ENCODE measurements around the gene ZYX. TPM values are rescaled to one million over a fixed set of nuclear protein-coding genes. Genes with fewer than 3 reads are reported as not detected.
"Not testable (repeated sequence)": the region's sequence is repeated elsewhere in the genome, so short reads cannot be mapped to it uniquely, and the experiment has no call there.

The ZYX gene
- total RNA-seq, 1 donor from 2014 or later: 344 TPM

GRCh38 chr7:143384661-143385631, 3.8 kb downstream of the ZYX start:
- no peak for DNase-seq (ENCODE audit: extremely low read depth, low read depth, low spot score)

GRCh38 chr7:143385891-143386781, 5.0 kb downstream of the ZYX start:
- no peak for DNase-seq (ENCODE audit: extremely low read depth, low read depth, low spot score)

GRCh38 chr7:143387156-143387975, 6.2 kb downstream of the ZYX start:
- no peak for DNase-seq (ENCODE audit: extremely low read depth, low read depth, low spot score)

GRCh38 chr7:143388051-143388450, 6.9 kb downstream of the ZYX start:
- DNase-seq (ENCODE audit: extremely low read depth, low read depth, low spot score): no peak

GRCh38 chr7:143388491-143389101, 7.5 kb downstream of the ZYX start:
- DNase-seq (ENCODE audit: extremely low read depth, low read depth, low spot score): no peak

- DNase-seq (ENCODE audit: extremely low read depth, low read depth, low spot score): no peak
Measured at GRCh38 chr7:143389316-143390103, 8.4 kb downstream of the ZYX start.

GRCh38 chr7:143390104-143390772, 9.1 kb downstream of the ZYX start:
- no peak for DNase-seq (ENCODE audit: extremely low read depth, low read depth, low spot score)

GRCh38 chr7:143390773-143391317, 9.7 kb downstream of the ZYX start:
- no peak for DNase-seq (ENCODE audit: extremely low read depth, low read depth, low spot score)

- DNase-seq (ENCODE audit: extremely low read depth, low read depth, low spot score): no peak
Measured at GRCh38 chr7:143391462-143392404, 10.6 kb downstream of the ZYX start.

GRCh38 chr7:143392427-143392826, 11.3 kb downstream of the ZYX start:
- DNase-seq (ENCODE audit: extremely low read depth, low read depth, low spot score): not testable (repeated sequence)

- DNase-seq (ENCODE audit: extremely low read depth, low read depth, low spot score): no peak
Measured at GRCh38 chr7:143392875-143393266, 11.7 kb downstream of the ZYX start.

- DNase-seq (ENCODE audit: extremely low read depth, low read depth, low spot score): no peak
Measured at GRCh38 chr7:143393267-143394041, 12.3 kb downstream of the ZYX start.

- no peak for DNase-seq (ENCODE audit: extremely low read depth, low read depth, low spot score)
Measured at GRCh38 chr7:143394068-143394467, 12.9 kb downstream of the ZYX start.

GRCh38 chr7:143394777-143395176, 13.6 kb downstream of the ZYX start:
- DNase-seq (ENCODE audit: extremely low read depth, low read depth, low spot score): no peak

GRCh38 chr7:143395187-143396149, 14.3 kb downstream of the ZYX start:
- DNase-seq (ENCODE audit: extremely low read depth, low read depth, low spot score): no peak

GRCh38 chr7:143396182-143396581, 15.0 kb downstream of the ZYX start:
- no peak for DNase-seq (ENCODE audit: extremely low read depth, low read depth, low spot score)
